ENCODE measurements around the gene PIPOX.

PIPOX gene

DNA sequence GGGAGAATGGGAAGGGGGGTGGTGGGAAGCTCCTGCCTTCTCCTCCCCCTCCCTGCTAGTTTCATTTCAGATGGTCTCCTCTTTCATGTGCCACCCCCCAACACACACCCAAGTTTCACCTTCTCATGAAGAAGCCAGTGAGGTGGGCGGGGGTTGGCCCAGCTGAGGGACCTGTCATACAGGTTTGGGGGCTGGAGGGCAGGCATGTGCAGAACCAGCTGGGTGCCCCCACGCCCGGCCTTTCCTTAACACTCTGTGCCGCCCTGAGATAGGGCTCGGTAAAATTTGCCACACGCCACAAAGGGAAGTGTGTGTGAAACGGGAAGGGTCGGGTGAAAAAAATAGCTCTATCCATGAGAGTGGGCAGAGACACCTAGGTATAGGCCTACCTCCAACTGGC lies 57.4 kb downstream of the PIPOX start:
- Histone ChIP-seq H3K4me3 (ENCODE audit: low read depth, low read length) (no peak overlapping the region), H3K36me3 (ENCODE audit: control insufficient read depth, insufficient read depth, low read length) (peaks cover 49% of the 10 kb centered on the region), H3K4me1 (ENCODE audit: control insufficient read depth, insufficient read depth, low read length) (peaks cover 29% of the 10 kb centered on the region), H3K27me3 (ENCODE audit: control insufficient read depth, insufficient read depth, low read length) (no peaks in the 10 kb centered on the region), H3K9me3 (ENCODE audit: control insufficient read depth, insufficient read depth, low read depth, low read length) (no peaks in the 10 kb centered on the region), H3K9ac (ENCODE audit: low read length) (no peak overlapping the region), H3K27ac (ENCODE audit: low read depth, low read length) (no peak overlapping the region)

DNA sequence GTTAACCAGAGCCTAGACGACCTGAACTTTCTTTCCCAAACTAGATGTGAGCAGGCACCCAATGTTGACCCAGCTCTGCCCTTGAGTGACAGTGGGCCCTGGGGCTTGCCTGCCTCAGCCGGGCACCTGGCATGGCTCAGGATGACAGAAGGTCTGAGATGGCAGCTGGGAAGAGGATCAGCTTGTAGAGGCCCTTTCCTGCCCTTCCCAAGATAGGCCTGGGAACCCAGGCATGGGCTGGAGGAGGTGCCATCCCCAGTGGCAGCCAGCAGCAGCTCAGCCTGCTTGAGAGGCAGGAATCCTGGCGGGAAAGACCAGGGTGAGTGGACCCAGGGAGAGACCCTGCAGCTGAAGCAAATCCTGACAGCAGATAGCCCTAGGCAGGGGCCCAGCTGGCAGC lies 59.1 kb downstream of the PIPOX start:
- Histone ChIP-seq H3K9ac (ENCODE audit: low read length) (no peak overlapping the region), H3K27ac (ENCODE audit: low read depth, low read length) (no peak overlapping the region)

DNA sequence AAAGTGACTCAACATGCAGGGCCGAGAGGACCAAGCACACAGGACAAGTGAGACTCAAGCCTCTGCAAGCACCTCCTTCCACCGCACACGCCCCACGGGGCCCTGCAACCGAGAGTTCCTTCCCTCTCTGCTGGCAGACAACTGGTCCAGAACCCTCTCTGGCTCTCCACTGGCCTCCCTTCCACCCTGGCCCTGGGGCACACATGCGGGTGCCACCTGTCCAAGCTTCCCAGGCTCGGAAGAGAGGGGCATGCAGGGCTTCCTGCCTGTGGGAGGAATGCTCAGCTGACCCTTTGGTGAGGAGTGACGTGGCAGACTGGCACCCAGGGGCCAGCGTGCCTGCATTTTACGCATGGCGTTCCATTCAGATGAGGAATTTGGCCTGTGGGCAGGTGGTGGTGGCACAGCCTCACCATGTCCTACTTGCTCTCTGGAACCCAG lies 59.8 kb downstream of the PIPOX start:
- no peaks in the 10 kb centered on the region for H3K9me3 ChIP-seq (ENCODE audit: control insufficient read depth, insufficient read depth, low read depth, low read length)
- no peak overlapping the region for H3K9ac ChIP-seq (ENCODE audit: low read length)
- no peaks in the 10 kb centered on the region for H3K27me3 ChIP-seq (ENCODE audit: control insufficient read depth, insufficient read depth, low read length)
- H3K4me1 ChIP-seq (ENCODE audit: control insufficient read depth, insufficient read depth, low read length): peaks cover 25% of the 10 kb centered on the region
- H3K36me3 ChIP-seq (ENCODE audit: control insufficient read depth, insufficient read depth, low read length): peaks cover 34% of the 10 kb centered on the region
- no peak overlapping the region for H3K4me3 ChIP-seq (ENCODE audit: low read depth, low read length)
- H3K27ac ChIP-seq (ENCODE audit: low read depth, low read length): no peak overlapping the region

More for the DNA sequence above, 59.1 kb downstream of the PIPOX start:
- H3K4me1 ChIP-seq (ENCODE audit: control insufficient read depth, insufficient read depth, low read length): peaks cover 25% of the 10 kb centered on the region
- H3K9me3 ChIP-seq (ENCODE audit: control insufficient read depth, insufficient read depth, low read depth, low read length): no peaks in the 10 kb centered on the region
- no peak overlapping the region for H3K4me3 ChIP-seq (ENCODE audit: low read depth, low read length)
- H3K27me3 ChIP-seq (ENCODE audit: control insufficient read depth, insufficient read depth, low read length): no peaks in the 10 kb centered on the region
- H3K36me3 ChIP-seq (ENCODE audit: control insufficient read depth, insufficient read depth, low read length): peaks cover 39% of the 10 kb centered on the region

DNA sequence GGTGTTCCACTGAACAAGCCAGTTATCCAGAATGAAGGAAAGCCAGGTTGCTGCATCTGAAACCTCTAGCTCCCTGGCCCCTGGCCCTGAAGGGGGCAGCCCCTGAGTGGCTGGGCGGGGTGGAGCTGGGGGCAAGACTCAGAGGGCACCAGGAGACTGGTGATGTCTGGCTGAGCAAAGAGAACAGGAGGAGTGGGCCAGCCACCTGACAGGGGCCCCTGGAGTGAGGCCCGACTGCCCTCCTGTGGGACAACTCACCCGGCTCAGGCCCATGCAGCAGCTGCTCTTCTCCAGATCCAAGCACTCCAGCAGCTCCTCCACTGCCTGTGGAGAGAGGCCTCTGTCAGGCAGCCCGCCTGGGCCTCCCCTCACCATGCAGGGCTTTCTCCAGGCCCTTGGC lies 60.4 kb downstream of the PIPOX start:
- peaks cover 28% of the 10 kb centered on the region for H3K4me1 ChIP-seq (ENCODE audit: control insufficient read depth, insufficient read depth, low read length)
- H3K27ac ChIP-seq (ENCODE audit: low read depth, low read length): no peak overlapping the region
- H3K27me3 ChIP-seq (ENCODE audit: control insufficient read depth, insufficient read depth, low read length): no peaks in the 10 kb centered on the region
- H3K4me3 ChIP-seq (ENCODE audit: low read depth, low read length): no peak overlapping the region
- H3K36me3 ChIP-seq (ENCODE audit: control insufficient read depth, insufficient read depth, low read length): peaks cover 31% of the 10 kb centered on the region
- H3K9ac ChIP-seq (ENCODE audit: low read length): no peak overlapping the region
- no peaks in the 10 kb centered on the region for H3K9me3 ChIP-seq (ENCODE audit: control insufficient read depth, insufficient read depth, low read depth, low read length)

Measured in HUES6 (cell line).